ENCODE results near the gene POM121L2. TPM values are rescaled to one million over a fixed set of nuclear protein-coding genes. Genes with fewer than 3 reads are reported as not detected.
A peak's percentile ranks its signal among the peaks of the same experiment; 100 is the strongest.

The POM121L2 gene
- not detected for total RNA-seq

DNA sequence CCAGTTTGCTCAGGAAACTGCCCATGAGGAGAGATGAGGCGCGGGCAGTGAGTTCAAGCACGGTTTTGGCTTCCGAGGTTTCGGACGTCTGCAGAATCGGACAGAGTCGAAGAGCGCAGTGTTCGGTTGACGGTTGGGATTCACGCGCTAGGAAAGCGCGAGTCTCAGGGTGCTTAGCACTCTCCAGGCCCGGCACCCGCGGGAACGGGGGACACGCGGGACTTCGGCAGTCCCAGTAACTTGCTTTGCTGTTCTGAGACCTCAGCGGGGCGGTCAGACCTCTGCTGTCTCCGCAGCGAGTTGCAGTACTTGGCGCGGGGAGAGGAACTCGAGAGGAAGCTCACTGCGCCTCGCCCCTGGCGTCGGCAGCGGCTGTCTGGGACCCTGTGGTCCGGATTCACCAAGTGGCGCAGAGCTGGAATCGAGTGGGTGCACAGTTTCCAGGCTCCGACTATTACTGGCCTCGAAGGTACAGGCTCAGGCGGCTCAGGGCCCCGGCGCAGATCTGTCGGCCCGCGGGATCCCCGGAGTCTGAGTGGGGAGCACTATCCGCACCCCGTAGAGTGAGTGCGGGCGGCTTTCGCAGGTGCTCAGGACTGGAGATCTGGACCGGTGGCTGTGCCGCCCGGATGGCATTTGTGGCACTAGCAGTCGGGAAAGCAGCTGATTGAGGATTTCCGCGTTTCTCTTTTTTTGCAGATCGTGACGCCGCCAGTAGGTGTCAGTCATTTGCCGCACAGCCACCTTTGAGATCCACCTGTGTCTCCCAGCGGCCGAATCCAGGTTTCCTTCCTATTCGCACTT is at the start of gene POM121L2:
TSS of gene POM121L2 (minus strand) at position 128 of the 804 bp plus-strand sequence. CDS start at position 25, 103 bp downstream.
- no peak for DNase-seq

DNA sequence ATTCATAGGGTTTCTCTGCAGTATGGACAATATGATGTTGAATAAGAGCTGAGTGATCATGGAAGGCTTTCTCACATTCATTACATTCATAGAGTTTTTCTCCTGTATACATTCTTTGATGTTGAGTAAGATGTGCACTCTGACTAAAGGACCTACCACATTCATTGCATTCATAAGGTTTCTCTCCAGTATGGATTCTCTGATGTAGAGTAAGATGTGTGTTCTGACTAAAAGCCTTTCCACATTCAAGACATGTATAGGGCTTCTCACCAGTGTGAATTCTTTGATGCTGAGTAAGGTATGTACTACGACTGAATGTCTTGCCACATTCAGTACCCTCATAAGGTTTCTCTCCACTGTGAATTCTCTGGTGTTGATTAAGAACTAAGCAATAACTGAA is 47.2 kb upstream of the POM121L2 start:
- DNase-seq: no peak

DNA sequence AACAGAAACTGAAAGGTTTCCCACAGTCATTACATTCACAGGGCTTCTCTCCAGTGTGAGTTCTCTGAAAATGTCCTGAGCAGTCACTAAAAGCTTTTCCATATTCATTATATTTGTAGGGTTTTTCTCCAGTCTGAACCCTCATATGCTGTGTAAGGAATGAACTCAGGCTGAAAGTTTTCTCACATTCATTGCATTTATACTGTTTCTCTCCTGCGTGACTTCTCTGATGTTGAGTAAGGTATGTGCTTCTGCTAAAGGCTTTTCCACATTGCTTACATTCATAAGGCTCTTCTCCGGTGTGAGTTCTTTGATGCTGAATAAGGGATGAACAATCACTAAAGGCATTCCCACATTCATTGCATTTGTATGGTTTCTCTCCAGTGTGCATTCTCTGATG is 46.7 kb upstream of the POM121L2 start:
- no peak for DNase-seq

DNA sequence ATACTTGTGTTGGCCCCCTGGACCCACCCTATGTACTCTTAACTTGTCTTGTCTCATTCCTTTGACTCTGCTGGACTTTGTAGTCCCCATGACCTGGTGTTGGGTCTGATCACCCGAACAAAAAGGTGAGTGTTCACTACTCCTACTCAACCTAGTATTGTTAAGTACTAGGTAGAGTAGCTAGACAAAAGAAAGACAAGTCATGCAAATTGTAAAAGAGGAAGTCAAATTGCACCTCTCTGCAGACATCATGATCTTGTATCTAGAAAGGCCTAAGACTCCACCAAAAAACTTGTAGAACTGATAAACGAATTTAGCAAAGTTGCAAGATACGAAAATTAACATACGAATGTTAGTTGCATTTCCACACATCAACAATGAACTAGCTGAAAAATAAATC is 40.8 kb upstream of the POM121L2 start:
- DNase-seq: no peak

DNA sequence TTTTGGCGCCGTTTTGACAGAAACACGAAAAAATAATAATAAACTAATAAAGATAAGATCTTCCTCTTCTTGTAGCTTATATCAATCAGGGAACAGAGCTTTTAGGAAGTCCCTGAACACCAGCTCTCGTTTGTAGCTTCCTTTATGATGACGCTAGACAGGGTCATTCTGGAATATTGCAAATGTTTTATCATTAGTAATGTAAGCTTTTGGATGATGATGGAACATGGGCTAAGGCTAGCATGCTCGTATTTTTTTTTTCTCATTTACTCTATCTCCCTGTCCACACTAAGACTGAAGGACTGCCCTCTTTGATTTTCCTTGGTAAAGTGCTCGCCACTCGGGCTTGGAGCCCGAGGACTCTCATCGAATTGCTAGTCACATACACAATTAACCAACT is 22.1 kb upstream of the POM121L2 start:
- DNase-seq: no peak

DNA sequence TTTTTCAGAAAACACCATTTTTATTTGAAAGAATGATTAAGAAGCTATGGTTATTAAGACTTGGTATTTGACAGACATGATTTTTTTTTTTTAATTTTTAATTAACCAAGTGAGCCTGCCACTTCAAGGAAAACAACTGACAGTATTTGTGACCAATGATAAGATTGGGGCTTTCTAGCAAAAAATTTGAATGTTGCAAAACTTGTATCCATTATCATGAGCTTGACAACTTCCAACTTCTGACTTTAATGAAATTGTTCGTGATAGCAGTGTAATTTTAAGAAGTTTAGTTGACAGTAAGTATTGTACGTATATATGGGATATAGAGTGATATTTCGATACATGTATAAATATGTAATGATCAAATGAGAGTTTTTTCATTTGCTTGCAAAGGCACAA is 21.6 kb upstream of the POM121L2 start:
- no peak for DNase-seq

DNA sequence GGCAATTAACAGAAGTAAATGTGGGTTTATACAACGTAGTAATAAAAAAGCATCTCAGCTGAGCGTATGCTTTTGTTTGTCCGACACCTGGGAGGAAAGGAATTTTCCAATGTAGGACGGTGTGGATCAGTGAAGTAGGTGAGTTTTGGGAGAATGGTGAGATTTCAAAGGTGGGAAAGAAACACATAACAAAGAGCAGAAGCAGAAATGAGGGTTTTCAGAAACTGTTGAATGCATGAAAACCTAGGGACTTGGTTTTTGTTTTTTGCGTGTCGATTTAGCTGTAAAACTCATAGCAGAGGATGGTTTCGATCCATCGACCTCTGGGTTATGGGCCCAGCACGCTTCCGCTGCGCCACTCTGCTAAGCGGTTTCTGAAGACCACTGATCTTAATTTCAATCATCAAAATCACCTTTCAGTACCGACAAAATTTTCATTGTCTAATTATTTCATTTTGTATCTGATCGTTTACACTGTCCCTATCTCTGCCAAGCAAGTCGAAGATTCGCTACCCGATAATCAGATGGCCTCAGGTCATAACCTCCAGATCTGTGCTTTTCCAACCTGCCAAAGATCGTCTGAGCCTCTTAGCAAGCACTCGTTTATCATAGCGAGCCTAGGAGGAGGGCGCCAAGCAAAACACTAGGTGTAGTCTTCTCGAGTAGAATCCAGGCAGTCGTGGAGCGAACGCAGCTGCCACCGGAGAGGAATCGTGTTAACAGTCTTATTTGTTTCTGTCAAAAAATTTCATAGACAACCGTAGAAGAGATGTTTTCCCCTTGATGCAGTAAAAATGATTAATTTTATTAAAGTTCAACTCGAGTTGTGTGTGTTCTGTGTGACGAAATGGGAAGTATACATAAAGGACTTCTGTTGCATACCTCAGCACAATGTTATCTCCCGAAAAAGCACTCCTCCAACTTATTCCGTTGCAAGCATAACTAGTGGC is 20.9 kb upstream of the POM121L2 start:
- DNase-seq: peak; percentile 29

DNA sequence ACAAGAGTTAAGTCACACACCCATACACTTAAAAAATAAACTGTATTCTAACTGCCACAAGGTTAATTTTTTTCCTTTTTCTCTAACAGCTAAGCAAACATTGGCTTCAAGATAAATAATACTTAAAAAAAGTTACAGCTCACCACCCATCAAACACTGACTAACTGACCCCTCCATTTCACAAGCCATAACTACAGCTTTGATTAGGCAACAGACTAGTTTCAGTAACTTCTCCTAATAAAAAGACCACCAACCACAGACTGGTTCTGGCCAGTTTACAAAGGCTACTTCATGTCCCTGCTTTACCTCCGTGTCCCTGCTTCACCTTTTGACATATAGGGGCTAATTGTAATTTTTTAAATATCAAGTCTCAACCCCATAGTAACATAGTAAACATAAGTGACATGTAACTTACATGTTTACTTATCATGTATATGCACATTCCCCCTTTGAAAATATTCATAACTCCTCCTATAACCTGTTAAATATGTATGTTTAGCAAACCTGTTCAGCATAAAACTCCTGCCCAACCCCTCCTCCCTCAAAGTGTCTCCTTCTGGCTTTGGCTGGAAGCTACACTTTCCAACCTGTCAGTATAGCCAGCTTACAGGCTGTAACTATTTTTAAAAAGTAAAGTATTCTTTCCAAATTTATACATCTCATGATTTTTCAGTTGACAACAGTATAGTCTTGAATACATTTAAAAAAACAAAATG is 15.1 kb upstream of the POM121L2 start:
- DNase-seq: no peak

DNA sequence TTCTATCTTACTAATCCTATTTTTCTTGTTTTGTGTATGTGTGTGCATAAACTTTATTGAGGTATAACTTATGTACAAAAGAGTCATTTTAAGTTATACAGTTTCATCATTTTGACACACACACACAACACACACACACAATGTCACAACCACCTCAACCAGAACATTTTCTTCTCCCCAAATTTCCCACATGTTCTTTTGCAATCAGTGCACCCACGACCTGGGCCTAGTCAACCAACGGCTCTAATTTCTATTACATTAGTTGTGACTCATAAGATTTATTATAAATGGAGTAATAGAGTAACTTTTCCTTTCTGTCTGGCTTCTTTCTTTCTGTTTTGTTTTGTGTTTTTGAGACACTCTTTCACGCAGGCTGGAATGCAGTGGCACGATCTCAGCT is 9.8 kb upstream of the POM121L2 start:
- no peak for DNase-seq

DNA sequence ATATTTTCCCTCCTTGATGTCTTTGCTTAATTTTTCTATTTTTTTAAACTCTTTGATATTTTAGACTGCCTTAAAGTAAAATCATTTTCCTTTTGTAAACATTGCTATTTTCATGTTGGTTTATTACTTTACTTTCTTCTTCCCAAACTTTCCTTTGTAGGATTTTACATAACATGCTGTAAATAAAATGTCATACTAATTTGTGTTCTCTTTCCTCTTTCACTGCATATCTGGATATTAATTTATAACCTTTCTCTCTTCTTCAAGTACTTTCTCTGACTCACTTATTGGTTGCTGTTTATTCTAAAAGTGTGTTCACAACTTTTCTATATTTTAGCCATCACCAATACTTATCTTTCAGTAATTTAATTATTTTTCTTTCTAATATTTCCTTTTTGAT is 9.3 kb upstream of the POM121L2 start:
- no peak for DNase-seq

DNA sequence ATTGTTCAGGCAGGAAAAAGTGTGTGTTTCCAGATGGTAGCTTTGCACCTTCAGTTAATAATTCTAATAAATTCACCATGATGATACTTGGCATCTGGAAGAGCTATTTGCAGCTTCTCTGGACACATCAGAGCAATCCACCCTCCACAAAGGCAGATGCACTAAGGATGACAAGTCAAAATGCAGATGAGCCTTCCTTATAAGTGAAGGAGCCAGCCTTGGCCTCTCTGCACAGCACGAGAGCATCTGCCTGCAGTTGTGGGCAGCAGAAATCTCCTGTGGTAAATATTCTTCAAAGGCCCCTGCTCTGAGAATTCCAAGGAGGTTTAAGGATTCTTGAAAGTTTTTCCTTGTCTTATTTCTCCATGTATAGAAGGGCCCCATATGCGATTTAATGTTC is 6.9 kb upstream of the POM121L2 start:
- no peak for DNase-seq

DNA sequence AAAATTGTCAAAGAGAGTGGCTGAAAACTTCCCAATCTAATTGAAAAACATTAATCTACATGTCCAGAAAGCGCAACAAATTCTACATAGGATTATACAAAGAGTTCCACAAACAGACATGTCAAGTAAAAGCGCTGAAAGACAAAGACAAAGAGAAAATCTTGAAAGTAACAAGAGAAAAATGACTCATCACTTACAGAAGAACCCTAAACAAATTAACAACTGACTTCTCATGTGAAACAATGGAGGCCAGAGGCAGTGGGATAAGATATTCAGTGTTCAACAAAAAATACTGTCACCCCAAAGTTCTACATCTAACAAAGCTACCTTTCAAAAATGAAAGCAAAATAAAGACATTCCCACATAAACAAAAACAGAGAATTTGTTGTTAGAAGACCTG is 2.0 kb upstream of the POM121L2 start:
- DNase-seq: no peak

DNA sequence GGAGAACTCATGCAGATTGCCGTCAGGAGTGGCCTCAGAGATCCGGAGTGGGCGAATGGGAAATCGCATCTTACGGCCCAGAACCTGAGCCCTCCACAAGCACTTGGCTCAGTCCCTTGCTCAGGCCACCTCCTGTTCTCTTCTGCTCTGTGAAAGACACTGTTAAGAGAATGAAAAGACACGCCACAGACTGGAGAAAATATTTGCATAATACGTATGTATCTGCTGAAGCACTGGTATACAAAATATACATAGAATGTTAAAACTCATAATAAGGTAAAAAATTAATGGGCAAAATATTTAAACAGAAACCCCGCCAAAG is 838 bp upstream of the POM121L2 start:
- no peak for DNase-seq

DNA sequence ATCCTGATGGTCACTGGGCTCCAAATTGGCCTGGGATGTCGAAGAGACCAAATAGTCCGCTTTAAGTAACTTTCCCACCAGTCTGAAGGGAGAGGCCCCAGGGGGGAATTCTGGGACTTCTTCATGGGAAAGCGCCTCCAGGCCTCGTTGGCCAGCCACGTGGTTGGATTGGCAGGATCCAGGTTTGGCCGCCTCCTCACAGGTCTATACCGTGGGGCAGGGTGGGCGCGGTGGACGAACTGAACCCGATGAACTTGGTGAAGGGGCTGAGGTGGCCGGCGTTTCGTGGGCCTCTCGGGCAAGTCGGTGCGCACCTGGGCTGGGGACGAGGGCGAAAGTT is 297 bp downstream of the POM121L2 start:
- DNase-seq: no peak

DNA sequence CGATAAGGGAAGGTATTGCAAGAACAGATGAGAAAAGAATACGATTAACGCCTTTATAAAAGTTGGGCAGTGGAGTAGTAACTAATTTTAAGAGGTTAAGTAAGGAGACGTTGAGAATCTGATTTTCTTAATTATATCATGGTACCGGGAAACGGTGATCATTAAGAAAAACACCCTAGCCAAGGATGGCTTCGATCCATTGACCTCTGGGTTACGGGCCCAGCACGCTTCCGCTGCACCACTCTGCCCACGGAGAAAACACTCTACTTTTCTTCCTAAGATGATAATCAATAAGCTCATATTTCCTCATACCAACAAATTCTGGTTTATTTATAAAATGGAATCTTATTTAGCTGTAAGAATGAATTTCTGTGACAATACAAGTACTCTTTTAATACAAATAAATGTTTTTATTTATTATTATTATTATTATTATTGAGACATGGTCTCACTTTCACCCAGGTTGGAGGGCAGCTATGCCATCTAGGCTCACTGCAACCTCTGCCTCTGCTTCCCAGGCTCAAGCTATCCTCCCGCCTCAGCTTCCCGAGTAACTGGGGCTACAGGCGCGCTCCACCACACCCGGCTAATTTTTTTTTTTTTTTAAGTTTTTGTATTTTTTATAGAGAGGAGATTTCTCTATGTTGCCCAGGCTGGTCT is 8.3 kb downstream of the POM121L2 start:
- DNase-seq: no peak

DNA sequence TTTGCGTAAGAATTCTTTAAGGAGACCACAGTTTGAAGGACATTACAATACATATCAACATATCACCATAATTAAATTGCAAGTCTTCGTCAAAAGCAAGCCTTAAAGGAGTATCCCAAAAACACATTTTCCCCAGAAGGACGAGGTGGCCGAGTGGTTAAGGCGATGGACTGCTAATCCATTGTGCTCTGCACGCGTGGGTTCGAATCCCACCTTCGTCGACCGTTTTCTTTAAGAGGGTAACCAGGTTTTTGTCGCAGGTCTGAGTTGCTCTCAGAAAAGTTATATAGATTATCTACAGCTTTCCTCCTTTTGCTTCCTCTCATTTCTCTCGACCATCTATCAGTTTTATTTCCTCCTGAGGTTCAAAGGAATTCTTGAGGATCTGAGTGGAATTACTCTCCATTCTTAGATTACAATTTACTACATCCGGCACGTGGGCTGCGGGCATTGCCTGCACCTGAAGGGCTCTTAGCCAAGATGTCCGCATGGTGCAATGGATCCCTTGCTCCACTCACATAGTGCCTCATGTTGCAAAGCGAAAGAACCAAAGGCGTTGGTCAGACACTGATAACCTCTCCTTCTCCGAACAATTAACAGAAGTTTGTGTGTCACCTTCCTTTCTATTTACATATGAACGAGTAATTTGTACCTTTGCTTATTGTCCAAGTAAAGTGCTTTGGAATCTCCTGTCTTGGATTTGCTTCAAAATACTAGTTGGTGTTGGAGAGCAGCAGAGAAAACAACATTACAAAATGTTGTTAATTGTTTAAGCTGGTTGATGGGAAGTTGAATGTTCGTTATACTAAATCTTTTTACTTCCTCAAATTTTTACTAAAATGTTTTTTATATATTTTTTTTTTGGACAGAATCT is 14.0 kb downstream of the POM121L2 start:
- no peak for DNase-seq

DNA sequence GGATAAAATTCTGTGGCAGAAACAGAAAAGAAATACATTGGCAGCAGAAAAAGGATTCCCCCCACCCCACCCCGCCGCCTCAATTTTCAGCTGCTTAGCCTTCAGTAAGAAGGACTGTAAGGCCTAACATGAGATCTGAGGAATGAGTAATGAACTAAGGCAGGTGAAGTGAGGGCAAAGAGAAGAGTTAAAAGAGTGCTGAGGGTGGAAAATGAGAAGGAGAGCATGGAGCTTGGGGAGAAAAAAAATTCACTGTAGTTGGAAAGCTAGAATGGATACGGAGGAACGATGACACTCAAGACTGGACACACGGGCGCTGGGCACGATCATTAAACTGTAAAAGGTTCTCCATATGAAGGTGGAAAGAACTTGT is 14.6 kb downstream of the POM121L2 start:
- DNase-seq: no peak

DNA sequence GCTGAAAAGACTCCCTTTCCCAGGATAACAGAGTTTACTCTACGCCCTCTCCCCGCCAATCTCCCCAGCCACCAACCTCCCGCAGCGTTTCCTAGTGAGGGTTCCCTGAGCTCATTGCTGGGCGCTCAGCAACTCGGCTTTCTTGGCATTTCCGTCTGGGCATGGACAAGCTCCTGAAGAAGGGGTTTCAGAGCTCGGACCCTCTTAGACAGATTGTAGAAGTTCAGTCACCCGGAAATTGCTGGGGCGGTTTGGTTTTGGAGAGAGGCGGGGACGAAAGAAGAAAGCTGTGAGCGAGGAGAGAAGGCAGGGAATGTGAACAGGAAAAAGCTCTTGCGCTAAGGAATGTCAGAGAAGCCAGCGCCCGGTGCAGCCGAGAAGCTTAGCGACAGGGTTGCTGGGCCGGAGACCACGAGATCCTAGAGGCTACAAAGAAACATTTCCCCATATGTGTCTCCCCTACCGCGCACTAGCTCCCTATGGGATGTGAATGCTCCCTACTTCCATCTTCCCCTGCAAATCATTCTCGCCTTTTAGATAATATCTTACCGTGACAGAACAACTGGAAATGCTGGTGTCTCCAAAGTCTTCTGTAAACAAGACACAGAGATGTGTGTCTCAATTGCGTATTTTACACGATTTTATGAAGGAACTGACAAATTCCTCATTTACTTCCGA is 15.8 kb downstream of the POM121L2 start:
- no peak for DNase-seq

DNA sequence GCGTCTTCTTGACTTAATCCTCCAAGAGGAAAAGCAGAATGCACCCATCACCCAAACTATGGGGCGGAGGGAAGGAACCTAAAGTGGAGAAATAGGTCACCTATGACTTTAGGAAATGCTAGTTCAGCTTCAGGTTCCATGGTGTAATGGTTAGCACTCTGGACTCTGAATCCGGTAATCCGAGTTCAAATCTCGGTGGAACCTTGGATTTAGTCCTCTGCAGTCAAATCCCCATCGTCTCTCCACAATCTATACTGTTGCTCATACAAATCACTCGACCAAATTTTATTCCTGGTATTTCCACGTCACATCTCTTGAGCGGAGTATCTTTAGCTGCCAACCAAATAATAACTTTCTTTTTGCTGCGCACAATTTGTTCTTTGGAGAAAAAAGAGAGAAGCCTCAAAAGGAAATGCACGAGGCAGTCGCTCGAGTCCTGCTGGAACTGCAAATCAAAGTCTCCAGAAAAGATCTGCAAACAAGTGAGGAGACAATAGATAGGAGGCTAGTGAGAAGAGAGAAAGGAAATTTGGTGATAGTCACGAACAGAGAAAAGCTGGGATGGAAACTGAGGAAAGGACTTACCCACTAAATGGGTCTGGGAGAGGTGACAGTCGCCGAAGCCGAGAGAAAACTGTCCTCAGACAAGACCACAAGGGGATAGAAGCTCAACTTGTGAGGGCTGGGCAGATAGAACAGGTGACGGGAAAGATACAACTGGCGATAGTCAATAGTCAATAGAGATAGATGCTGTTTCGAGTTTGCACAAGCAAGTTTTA is 16.6 kb downstream of the POM121L2 start:
- no peak for DNase-seq

DNA sequence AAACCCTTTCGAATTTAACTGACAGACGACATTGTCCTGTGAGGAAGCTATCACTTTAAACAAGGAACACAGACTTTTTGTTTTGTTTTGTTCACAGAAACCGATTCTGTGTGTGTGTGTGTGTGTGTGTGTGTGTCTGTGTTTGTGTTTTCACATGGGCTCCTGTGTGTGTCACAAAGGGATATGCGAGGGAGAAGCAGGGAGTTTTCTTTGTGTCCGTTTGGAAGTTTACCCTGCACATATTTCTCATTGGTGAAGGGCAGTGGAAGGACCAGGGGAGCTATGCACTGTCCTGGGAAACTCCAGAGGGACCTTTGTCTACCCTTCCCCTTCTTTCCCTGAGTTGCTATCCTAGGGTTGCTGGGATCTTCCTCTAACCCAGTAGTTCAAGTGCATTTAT is 17.7 kb downstream of the POM121L2 start:
- DNase-seq: no peak
